Regular cardiac myocyte (primary cell): Measurements from ENCODE around the gene PSME2. TPM values are rescaled to one million over a fixed set of nuclear protein-coding genes. Genes with fewer than 3 reads are reported as not detected.

Experiments used
- total RNA-seq: library from RNA; depleted of rRNA; stranded (reverse); fragments of >200 nt; gene quantifications from 2 replicates; pipeline ENCODE4 v1.2.3, GENCODE V29; 2014

Gene PSME2
- total RNA-seq, 1 donor from 2014 or later, result 81.5 TPM

Other genes with a start within 250 kb of the PSME2 start
- gene DHRS4, start 192.8 kb downstream of the PSME2 start, total RNA-seq, result 29.6 and 49.8 TPM in 2 replicates
- gene DHRS4L2, start 157.7 kb downstream of the PSME2 start, total RNA-seq, result 16.3 and 16.9 TPM in 2 replicates
- not detected in 2 replicates for gene CARMIL3, start 94.6 kb downstream of the PSME2 start, total RNA-seq
- gene CPNE6, start 75.0 kb downstream of the PSME2 start, total RNA-seq, result not detected in 2 replicates
- gene PCK2, start 52.3 kb downstream of the PSME2 start, total RNA-seq, result 13.4 and 17.2 TPM in 2 replicates
- gene DCAF11, start 31.8 kb downstream of the PSME2 start, total RNA-seq, result 50.6 and 56.1 TPM in 2 replicates
- gene NRL, start 31.7 kb downstream of the PSME2 start, total RNA-seq, result 0.56 and 0.77 TPM in 2 replicates
- gene FITM1, start 16.0 kb downstream of the PSME2 start, total RNA-seq, result not detected in 2 replicates
- 69.4 and 88.5 TPM in 2 replicates for gene PSME1, start 10.4 kb downstream of the PSME2 start, total RNA-seq
- 20.6 and 31.1 TPM in 2 replicates for gene EMC9, start 5.0 kb downstream of the PSME2 start, total RNA-seq
- gene RNF31, start 888 bp upstream of the PSME2 start, total RNA-seq, result 22.6 and 28.8 TPM in 2 replicates
- 55.5 and 58.9 TPM in 2 replicates for gene IRF9, start 14.7 kb upstream of the PSME2 start, total RNA-seq
- gene REC8, start 25.5 kb upstream of the PSME2 start, total RNA-seq, result 0.56 and 0.77 TPM in 2 replicates
- 26.5 and 79.8 TPM in 2 replicates for gene IPO4, start 42.2 kb upstream of the PSME2 start, total RNA-seq
- gene TM9SF1, start 48.8 kb upstream of the PSME2 start, total RNA-seq, result 78.4 and 80.1 TPM in 2 replicates
- gene TSSK4, start 59.1 kb upstream of the PSME2 start, total RNA-seq, result under 0.01 TPM in 1 of 2 replicates, not detected in the other
- gene CHMP4A, start 66.9 kb upstream of the PSME2 start, total RNA-seq, result 23.4 and 25.1 TPM in 2 replicates
- gene MDP1, start 69.5 kb upstream of the PSME2 start, total RNA-seq, result 15.9 and 18.0 TPM in 2 replicates
- 142 and 224 TPM in 2 replicates for gene NEDD8, start 85.8 kb upstream of the PSME2 start, total RNA-seq
- gene GMPR2, start 86.3 kb upstream of the PSME2 start, total RNA-seq, result 63.6 and 103 TPM in 2 replicates
- gene TINF2, start 96.0 kb upstream of the PSME2 start, total RNA-seq, result 48.3 and 58.3 TPM in 2 replicates
- gene TGM1, start 116.6 kb upstream of the PSME2 start, total RNA-seq, result 0.19 and 0.85 TPM in 2 replicates
- gene RABGGTA, start 125.0 kb upstream of the PSME2 start, total RNA-seq, result 24.0 and 28.0 TPM in 2 replicates
- 9.0 and 9.9 TPM in 2 replicates for gene DHRS1, start 153.2 kb upstream of the PSME2 start, total RNA-seq
- 19.7 and 34.7 TPM in 2 replicates for gene NOP9, start 153.2 kb upstream of the PSME2 start, total RNA-seq
- 1.5 and 1.7 TPM in 2 replicates for gene CIDEB, start 161.4 kb upstream of the PSME2 start, total RNA-seq
- 1.3 and 3.1 TPM in 2 replicates for gene LTB4R2, start 163.5 kb upstream of the PSME2 start, total RNA-seq
- gene LTB4R, start 164.9 kb upstream of the PSME2 start, total RNA-seq, result 1.5 and 1.7 TPM in 2 replicates
- 5.6 and 15.5 TPM in 2 replicates for gene ADCY4, start 188.5 kb upstream of the PSME2 start, total RNA-seq
- gene RIPK3, start 193.4 kb upstream of the PSME2 start, total RNA-seq, result 0.19 and 0.56 TPM in 2 replicates
- 30.3 and 71.0 TPM in 2 replicates for gene NFATC4, start 221.6 kb upstream of the PSME2 start, total RNA-seq